AG04449 (cell line): Measurements from ENCODE around the gene TSPAN10.
A peak's percentile ranks its signal among the peaks of the same experiment; 100 is the strongest.

Experiments used
- CTCF ChIA-PET: fragments of 350-600 bp; formaldehyde crosslinking; extraction: SDS; loops from one replicate; lab custom pipeline; 2021; ENCODE audit warnings: antibody characterized with exemption; lab: Yijun Ruan, JAX
- POLR2A ChIA-PET: fragments of 400-600, 350-600 bp; formaldehyde crosslinking; extraction: SDS; loops from one replicate; lab custom pipeline; 2020; ENCODE audit warnings: antibody characterized with exemption, inconsistent platforms; lab: Yijun Ruan, JAX
- DNase-seq: peaks from one replicate; pipeline ENCODE4 v3.0.0-alpha.2; 2010; ENCODE audit warnings: low read depth, low spot score
- H3K4me3 ChIP-seq: 2 replicates; pipeline ENCODE4 v1.5.1; 2011; ENCODE audit warnings: low read depth, mild to moderate bottlenecking, control low read depth, low read length
- TF ChIP-seq, protein P1 (sequence below): IDR thresholded peaks from one replicate; pipeline ENCODE4 v1.5.1; 2011; ENCODE audit warnings: mild to moderate bottlenecking, moderate library complexity, low read length, control low read depth, inconsistent platforms; ENCODE audit not compliant: insufficient read depth; ENCODE audit errors: missing control alignments

TSPAN10 gene

DNA sequence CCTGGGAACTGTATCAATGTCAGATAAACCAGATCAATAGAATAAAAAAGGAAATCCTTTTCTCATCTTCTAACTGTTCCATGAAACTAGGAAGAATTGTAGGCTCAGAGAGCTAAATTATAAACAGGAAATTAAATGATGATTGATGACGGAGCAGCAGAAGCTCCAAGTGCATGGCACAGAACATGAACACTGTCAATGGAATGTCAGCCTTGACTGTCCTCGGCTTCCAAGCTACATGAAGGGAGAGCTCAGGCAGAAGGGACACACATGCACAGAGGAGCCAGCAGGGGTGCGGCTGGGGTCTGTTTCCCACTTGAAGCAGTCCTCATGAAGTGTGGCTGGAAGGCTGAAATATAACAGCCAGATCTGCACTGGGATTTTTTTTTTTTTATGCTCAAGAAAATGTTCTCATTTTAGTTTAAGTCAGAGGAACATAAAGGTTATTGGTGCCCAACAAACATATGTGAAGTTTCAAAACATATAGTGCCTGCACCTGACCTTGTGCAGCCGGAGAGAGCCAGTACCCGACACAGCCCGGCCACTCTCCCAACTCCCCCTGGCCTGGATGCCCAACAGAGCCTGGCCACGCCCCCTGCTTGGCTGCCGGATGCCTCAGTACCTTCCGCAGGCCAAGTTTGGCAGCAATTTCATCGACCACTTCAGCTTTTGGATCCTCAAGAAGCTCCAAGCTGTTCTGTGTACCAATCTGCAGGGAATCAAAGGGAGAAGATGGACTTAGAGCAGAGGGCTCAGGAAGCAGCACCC is 37.1 kb upstream of the TSPAN10 start:
- no peak overlapping the region for H3K4me3 ChIP-seq
- POLR2A ChIA-PET, result interaction anchor here (0.5 to 1.5 kb wide), 9 partner anchors 16 to 93 kb away, joined by 3 to 8 read pairs (median 3); partner anchors contain the start of gene FAAP100
- TF ChIP-seq, protein P1, sequence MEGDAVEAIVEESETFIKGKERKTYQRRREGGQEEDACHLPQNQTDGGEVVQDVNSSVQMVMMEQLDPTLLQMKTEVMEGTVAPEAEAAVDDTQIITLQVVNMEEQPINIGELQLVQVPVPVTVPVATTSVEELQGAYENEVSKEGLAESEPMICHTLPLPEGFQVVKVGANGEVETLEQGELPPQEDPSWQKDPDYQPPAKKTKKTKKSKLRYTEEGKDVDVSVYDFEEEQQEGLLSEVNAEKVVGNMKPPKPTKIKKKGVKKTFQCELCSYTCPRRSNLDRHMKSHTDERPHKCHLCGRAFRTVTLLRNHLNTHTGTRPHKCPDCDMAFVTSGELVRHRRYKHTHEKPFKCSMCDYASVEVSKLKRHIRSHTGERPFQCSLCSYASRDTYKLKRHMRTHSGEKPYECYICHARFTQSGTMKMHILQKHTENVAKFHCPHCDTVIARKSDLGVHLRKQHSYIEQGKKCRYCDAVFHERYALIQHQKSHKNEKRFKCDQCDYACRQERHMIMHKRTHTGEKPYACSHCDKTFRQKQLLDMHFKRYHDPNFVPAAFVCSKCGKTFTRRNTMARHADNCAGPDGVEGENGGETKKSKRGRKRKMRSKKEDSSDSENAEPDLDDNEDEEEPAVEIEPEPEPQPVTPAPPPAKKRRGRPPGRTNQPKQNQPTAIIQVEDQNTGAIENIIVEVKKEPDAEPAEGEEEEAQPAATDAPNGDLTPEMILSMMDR, result peak; percentile 7
- CTCF ChIA-PET, result interaction anchor here (0.7 to 4.6 kb wide), 26 partner anchors 9 to 350 kb away, joined by 3 to 90 read pairs (median 14); partner anchors contain the start of genes FAAP100 and FSCN2
- no peak for DNase-seq

DNA sequence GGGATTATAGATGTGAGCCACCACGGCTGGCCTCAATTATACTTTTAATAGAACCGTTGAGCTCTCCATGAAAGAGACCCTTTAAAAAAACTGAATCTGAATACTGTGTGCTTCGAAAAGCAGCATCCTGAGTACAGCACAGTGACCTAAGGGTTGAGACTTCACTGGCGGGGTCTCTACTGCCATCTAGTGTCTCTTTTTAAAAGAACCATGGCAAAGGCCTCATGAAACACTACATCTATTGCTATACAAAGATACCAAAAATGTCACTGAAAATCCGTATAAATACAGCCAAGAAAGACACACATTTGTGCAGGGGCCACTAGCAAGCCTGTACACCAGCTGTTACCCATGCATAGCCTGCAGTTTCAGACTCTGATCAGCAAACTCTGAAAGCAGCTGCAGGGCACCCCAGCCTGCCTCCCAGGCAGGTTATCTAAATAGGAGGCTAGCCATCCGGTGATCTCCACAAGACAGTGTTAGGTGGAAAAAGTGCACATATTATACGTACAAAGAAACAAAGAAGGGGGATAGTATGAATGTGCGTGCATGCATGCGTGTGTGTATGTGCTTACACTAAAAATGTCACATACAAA is 35.4 kb upstream of the TSPAN10 start:
- ChIA-PET POLR2A (interaction anchor here (0.7 to 1.5 kb wide), 5 partner anchors 35 to 207 kb away, joined by 3 to 5 read pairs (median 4); partner anchors contain the start of gene BAHCC1), CTCF (interaction anchor here (0.6 to 4.6 kb wide), 42 partner anchors 8 to 359 kb away, joined by 3 to 90 read pairs (median 8); partner anchors contain the start of genes ARL16, FAAP100, FSCN2 and HGS)
- TF ChIP-seq, protein P1, result peak; percentile 55
- no peak for DNase-seq
- H3K4me3 ChIP-seq, result no peak overlapping the region

DNA sequence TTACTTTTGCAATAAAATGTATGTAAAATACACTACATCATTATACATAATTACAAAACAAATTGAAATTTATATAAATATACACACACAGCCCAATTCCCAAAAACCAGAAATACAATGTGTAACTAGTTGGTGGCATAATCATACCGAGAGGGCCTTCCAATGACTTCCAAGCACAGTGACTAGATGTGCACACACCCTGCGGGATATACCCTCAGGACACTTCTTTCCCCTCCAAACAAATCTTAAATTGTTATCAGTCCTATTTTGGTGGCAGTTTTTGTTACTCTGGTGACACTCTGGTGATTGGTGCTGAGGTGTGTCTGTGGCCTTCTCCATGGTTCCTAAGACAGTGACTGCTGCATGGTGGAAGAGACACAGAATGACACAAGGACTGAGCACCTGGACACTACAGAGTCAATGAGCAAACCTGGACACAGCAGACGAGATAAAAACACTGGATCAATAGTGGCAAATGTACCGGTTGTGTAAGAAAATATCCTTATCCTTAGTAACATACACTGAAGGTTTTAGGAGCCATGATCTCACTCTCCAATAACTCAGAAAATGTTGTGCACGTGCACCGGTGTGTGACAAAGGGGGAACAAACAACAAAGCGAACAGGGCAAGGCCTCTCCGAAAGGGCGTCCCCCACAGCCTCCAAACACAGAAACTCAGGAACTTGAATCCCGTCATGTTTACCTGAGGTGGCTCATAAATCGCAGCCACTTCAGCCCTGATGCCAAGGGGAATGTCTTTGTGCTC is 33.0 kb upstream of the TSPAN10 start:
- no peak for DNase-seq
- CTCF ChIA-PET, result interaction anchor here (0.7 to 4.6 kb wide), 2 partner anchors 23 to 55 kb away, joined by 3 to 90 read pairs; no protein-coding TSS in a partner anchor
- POLR2A ChIA-PET, result no interaction called here
- TF ChIP-seq, protein P1, result no peak
- H3K4me3 ChIP-seq, result no peak overlapping the region

DNA sequence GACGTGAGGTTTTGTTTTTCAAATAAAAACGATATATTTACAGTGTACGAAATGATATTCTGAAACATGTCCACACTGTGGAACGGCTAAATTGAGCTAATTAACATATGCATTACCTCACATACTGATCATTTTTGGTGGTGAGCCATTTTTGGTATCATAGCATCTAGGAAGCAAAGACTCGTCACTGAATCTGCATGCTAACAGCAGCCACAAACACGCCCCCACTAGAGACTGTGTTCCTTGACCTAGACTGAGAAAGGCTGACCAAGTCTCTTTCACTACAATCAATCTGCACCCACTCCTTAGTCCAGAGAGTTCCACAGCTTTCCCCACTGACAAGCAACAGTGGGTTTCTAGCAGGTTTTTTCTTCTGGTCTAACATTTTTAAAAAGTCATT is 29.6 kb upstream of the TSPAN10 start:
- DNase-seq, result no peak
- TF ChIP-seq, protein P1, result no peak
- ChIA-PET CTCF (interaction anchor here (0.8 to 1.9 kb wide), 5 partner anchors 10 to 123 kb away, joined by 3 to 8 read pairs (median 3); no protein-coding TSS in a partner anchor), POLR2A (interaction anchor here (0.6 to 1.2 kb wide), 3 partner anchors 8 to 55 kb away, joined by 3 read pairs; no protein-coding TSS in a partner anchor)
- no peak overlapping the region for H3K4me3 ChIP-seq

DNA sequence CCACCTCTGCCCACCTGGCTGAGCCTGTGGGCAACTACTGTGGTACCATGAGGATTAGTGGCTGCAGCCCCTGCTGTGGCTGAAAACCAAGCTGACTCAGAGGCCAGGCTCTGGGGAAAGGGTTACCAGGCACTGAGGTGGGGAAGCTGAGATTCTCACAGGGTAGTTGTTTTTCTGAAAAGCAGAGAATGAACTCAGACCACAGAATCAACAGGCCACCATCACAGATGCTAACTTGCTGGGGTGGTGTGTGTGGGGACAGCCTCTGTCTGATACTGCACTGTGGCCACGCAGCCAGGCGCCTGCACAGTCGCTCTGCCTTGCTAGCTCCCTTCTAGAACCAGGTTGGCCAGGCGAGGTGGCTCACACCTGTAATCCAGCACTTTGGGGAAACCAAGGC is 28.9 kb upstream of the TSPAN10 start:
- TF ChIP-seq, protein P1, result no peak
- DNase-seq, result no peak
- POLR2A ChIA-PET, result interaction anchor here (1.2 kb wide), 1 partner anchor 23 kb away, joined by 3 read pairs; no protein-coding TSS in a partner anchor
- CTCF ChIA-PET, result interaction anchor here (0.8 to 1.9 kb wide), 4 partner anchors 11 to 123 kb away, joined by 3 to 8 read pairs (median 4); no protein-coding TSS in a partner anchor
- H3K4me3 ChIP-seq, result no peak overlapping the region
